ENCODE results near the gene SLC9A3.

GRCh38 chr5:453725-454481 lies 70.3 kb downstream of the SLC9A3 start:
- TF ChIP-seq CTCF (IDR thresholded peaks at IDR 0.05) (no peak), ZFX (IDR thresholded peaks at IDR 0.05; ENCODE audit: borderline replicate concordance) (no peak)

Data from 22Rv1 (cell line).